Sigmoid colon (tissue), 7 donors: ENCODE results near the gene C19orf47. TPM values are rescaled to one million over a fixed set of nuclear protein-coding genes. Genes with fewer than 3 reads are reported as not detected.
A peak's percentile ranks its signal among the peaks of the same experiment; 100 is the strongest.

Experiments used
- DNase-seq: peaks from one replicate; pipeline ENCODE4 v3.0.0-alpha.2; 2019
- H3K27ac ChIP-seq, 4 donors: fragments of 200-600 bp; sonication (generic); one replicate each; pipeline ENCODE4 v1.5.1; 2016 to 2019; ENCODE audit warnings: mild to moderate bottlenecking in 1 of 4
- H3K27me3 ChIP-seq, 3 donors: fragments of 200-600 bp; sonication (generic); one replicate each; pipeline ENCODE4 v1.5.1; 2019; ENCODE audit warnings: mild to moderate bottlenecking in 1 of 3
- H3K36me3 ChIP-seq, 4 donors: fragments of 200-600 bp; sonication (generic); one replicate each; pipeline ENCODE4 v1.5.1; 2016 to 2019
- H3K4me1 ChIP-seq, 4 donors: fragments of 200-600 bp; sonication (generic); one replicate each; pipeline ENCODE4 v1.5.1; 2017 to 2019
- H3K4me3 ChIP-seq, 4 donors: fragments of 200-600 bp; sonication (generic); one replicate each; pipeline ENCODE4 v1.5.1; 2017 to 2019; ENCODE audit warnings: mild to moderate bottlenecking in 2 of 4, moderate library complexity in 1 of 4
- H3K9me3 ChIP-seq, 4 donors: fragments of 200-600 bp in 3 of 4; sonication (generic) in 3 of 4; one replicate each; pipeline versions ENCODE4 v1.5.1 to v1.6.1; 2013 to 2019
- CTCF ChIP-seq, 4 experiments: fragments of 450-650 bp in 3 of 4; fragments of 200-600 bp in 1 of 4; IDR thresholded peaks; one replicate each; pipeline ENCODE4 v1.5.1; 2016 to 2019; ENCODE audit warnings: antibody characterized with exemption in 4 of 4, mild to moderate bottlenecking in 3 of 4, moderate library complexity in 2 of 4
- EP300 ChIP-seq, 4 donors: sonication (generic); formaldehyde crosslinking; IDR thresholded peaks; one replicate each; pipeline ENCODE4 v1.6.1; 2017; ENCODE audit warnings: antibody characterized with exemption in 4 of 4
- POLR2A ChIP-seq, 2 donors: fragments of 450-650 bp; IDR thresholded peaks; one replicate each; pipeline ENCODE4 v1.6.1; 2016; ENCODE audit warnings: antibody characterized with exemption in 2 of 2, mild to moderate bottlenecking in 2 of 2, moderate library complexity in 2 of 2
- POLR2AphosphoS5 ChIP-seq, 4 donors: sonication (generic); formaldehyde crosslinking; IDR thresholded peaks; one replicate each; pipeline ENCODE4 v1.6.1; 2017; ENCODE audit warnings: antibody characterized with exemption in 4 of 4
- WGBS, 2 donors: extraction: QIAGEN DNeasy Blood & Tissue Kit; methylation state at CpG; one replicate each; pipeline ENCODE4 v1.1.7; 2013; 5-methylcytosine and 5-hydroxymethylcytosine counted together
- intact Hi-C: fragments of 100-400 bp; cut with DNase I; formaldehyde crosslinking; loops from one replicate; pipeline ENCODE4 v1.15.1; 2023
- polyA plus RNA-seq, 3 donors: library from polyadenylated mRNA; stranded (reverse); fragments of 200-250 nt; gene quantifications; one replicate each; pipeline ENCODE4 v1.2.3, GENCODE V29; 2013
- total RNA-seq, 4 donors: library from RNA; depleted of rRNA; stranded (reverse); fragments of >200 nt; gene quantifications; one replicate each; pipeline ENCODE4 v1.1.0, GENCODE V29; 2016
- donor health status: healthy with polysubstance abuse.
- donor health status: Bipolar disorder and iron deficiency.
- donor health status: healthy.

C19orf47 gene
- total and polyA plus RNA-seq, 7 donors = 7.9 to 16.7 (median 10.5) TPM

GRCh38 chr19:40355975-40356680, 7.9 kb upstream of the C19orf47 start:
- no peak overlapping the region for H3K4me3 ChIP-seq
- H3K4me1 ChIP-seq = peaks cover 0 to 5% (median 2%) of the 10 kb centered on the region in 4 donors
- no peaks in the 10 kb centered on the region for H3K27me3 ChIP-seq
- TF ChIP-seq EP300 (IDR thresholded peaks at IDR 0.05) = no peak
- no peak for TF ChIP-seq POLR2A (IDR thresholded peaks at IDR 0.05)
- no peak for TF ChIP-seq CTCF (IDR thresholded peaks at IDR 0.05)
- no peak for TF ChIP-seq POLR2AphosphoS5 (IDR thresholded peaks at IDR 0.05)
- 84 to 91% methylated on average over 9 of the region's 9 CpGs for WGBS, 2 donors
- DNase-seq = no peak
- H3K36me3 ChIP-seq = peaks cover 0 to 9% (median 0%) of the 10 kb centered on the region in 4 donors
- no peak overlapping the region for H3K27ac ChIP-seq
- H3K9me3 ChIP-seq = no peaks in the 10 kb centered on the region
- intact Hi-C loops = no loop called here

DNA sequence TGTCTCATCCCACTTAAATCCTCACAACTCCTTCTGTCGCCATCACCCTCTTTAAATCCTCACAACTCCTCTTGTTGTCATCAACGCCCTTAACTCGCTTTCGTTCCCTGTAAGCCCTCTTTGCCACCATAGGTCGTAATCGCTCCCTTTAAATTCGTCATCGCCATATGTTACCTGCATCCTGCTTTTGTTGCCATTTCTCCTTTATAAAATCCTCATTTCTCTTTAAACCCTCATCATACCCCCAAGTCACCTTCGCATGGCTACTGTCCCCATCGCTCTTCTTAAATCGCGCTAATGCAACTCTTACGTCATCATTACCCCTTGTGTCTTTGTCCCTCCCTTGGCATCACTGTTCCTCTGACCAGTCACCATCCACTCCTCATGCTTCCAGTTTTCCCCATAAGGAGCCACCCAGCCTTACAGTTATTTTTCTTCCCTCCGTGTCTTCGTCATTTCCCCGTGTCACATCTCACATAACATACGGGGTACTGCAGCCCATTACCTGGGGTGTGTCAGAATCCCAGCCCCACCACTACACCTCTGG, 837 bp upstream of the C19orf47 start:
- peak overlapping the region; percentile 69 to 90 (median 76) for H3K4me3 ChIP-seq
- no peaks in the 10 kb centered on the region for H3K27me3 ChIP-seq
- no peak for DNase-seq
- 12 to 17% methylated on average over 17 of the region's 17 CpGs for WGBS, 2 donors
- no peak for TF ChIP-seq CTCF (IDR thresholded peaks at IDR 0.05)
- TF ChIP-seq POLR2AphosphoS5 (IDR thresholded peaks at IDR 0.05) = peak in 1 of 4 donors; percentile 38
- intact Hi-C loops = loop anchor here (2.0 to 5.0 kb wide), 3 partner anchors 53 to 118 kb away; partner anchors contain the start of gene SPTBN4
- H3K9me3 ChIP-seq = no peaks in the 10 kb centered on the region
- no peaks in the 10 kb centered on the region for H3K36me3 ChIP-seq
- peaks cover 0 to 30% (median 22%) of the 10 kb centered on the region in 4 donors for H3K4me1 ChIP-seq
- H3K27ac ChIP-seq = peak overlapping the region; percentile 78 to 84 (median 84)

DNA sequence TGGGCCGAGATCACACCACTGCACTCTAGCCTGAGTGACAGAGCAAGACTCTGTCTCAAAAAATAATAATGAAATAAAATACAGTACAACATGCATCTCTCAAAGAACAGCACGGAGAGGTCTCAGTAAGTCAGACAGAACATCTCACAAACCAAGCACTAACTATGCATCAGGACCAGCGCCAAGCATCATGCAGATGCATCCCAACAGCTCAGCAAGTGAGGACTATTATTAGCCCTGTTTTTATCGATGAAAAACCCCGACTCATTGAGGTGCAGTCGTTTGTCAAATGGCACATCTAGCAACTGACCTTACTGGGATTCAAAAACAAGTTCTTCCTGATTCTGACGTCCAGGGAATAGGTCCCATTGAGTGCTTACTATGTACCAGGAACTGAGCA, 3.8 kb downstream of the C19orf47 start:
- H3K4me3 ChIP-seq = no peak overlapping the region
- intact Hi-C loops = no loop called here
- peaks cover 0 to 4% (median 0%) of the 10 kb centered on the region in 4 donors for H3K36me3 ChIP-seq
- H3K4me1 ChIP-seq = peaks cover 0 to 37% (median 23%) of the 10 kb centered on the region in 4 donors
- TF ChIP-seq EP300 (IDR thresholded peaks at IDR 0.05) = no peak
- no peak for TF ChIP-seq POLR2A (IDR thresholded peaks at IDR 0.05)
- no peak for TF ChIP-seq POLR2AphosphoS5 (IDR thresholded peaks at IDR 0.05)
- TF ChIP-seq CTCF (IDR thresholded peaks at IDR 0.05) = no peak
- no peak for DNase-seq
- no peaks in the 10 kb centered on the region for H3K27me3 ChIP-seq
- H3K27ac ChIP-seq = no peak overlapping the region
- H3K9me3 ChIP-seq = no peaks in the 10 kb centered on the region
- 78 to 79% methylated on average over 7 of the region's 7 CpGs for WGBS, 2 donors

- peaks cover 0 to 10% (median 0%) of the 10 kb centered on the region in 4 donors for H3K36me3 ChIP-seq
- 90 to 93% methylated on average over 11 of the region's 11 CpGs for WGBS, 2 donors
- intact Hi-C loops = no loop called here
- no peaks in the 10 kb centered on the region for H3K27me3 ChIP-seq
- H3K27ac ChIP-seq = peak overlapping the region; percentile 55 to 73 (median 63)
- TF ChIP-seq CTCF (IDR thresholded peaks at IDR 0.05) (no peak), POLR2AphosphoS5 (IDR thresholded peaks at IDR 0.05) (no peak), EP300 (IDR thresholded peaks at IDR 0.05) (no peak), POLR2A (IDR thresholded peaks at IDR 0.05) (no peak)
- DNase-seq = no peak
- no peak overlapping the region for H3K4me3 ChIP-seq
- H3K4me1 ChIP-seq = peaks cover 0 to 28% (median 18%) of the 10 kb centered on the region in 4 donors
- no peaks in the 10 kb centered on the region for H3K9me3 ChIP-seq
Observed at GRCh38 chr19:40342644-40343311, 5.4 kb downstream of the C19orf47 start.
